HuH-7.5 (cell line): Measurements from ENCODE around the gene SLC15A4.

Experiments used
- DNase-seq: peaks from one replicate; pipeline ENCODE4 v3.0.0; 2011; ENCODE audit warnings: low spot score

Gene SLC15A4

DNA sequence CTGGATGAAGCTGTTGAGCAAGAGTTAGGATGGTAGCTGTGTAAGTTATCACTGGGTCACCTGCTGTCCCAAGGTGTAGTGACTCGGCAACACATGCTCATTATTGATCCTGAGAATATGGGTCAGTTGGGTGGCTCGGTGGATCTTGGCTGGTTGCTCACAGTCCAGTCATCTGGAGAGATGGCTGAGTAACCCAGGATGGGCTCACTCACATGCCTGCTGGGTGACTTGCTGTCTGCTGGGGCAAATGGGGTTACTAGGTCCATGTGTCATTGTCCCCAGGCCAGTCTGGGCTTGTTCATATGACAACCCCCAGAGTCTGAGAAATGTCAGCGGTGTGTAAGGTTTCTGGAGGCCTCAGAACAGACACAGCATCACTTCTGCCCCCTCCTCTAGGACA, 69.5 kb downstream of the SLC15A4 start:
- DNase-seq: no peak

DNA sequence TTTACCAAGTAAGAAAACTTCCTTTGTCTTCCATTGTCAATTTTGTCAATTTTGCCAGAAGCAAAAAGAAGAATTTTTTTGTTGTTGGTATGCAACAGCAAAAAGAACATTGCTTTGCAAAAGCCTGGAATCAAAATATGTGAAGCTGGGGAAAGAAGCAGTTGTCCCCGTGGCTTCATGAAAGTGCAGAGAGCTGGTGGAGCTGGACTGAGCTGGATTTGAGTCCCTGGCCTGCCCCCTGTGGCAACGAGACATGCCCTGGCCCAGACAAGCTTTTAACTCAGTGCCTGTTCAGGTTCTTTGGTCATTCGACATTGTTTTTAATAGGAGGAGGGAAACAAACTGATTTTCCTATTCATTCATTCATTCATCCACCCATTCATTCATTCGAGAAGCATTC, 70.3 kb downstream of the SLC15A4 start:
- no peak for DNase-seq

DNA sequence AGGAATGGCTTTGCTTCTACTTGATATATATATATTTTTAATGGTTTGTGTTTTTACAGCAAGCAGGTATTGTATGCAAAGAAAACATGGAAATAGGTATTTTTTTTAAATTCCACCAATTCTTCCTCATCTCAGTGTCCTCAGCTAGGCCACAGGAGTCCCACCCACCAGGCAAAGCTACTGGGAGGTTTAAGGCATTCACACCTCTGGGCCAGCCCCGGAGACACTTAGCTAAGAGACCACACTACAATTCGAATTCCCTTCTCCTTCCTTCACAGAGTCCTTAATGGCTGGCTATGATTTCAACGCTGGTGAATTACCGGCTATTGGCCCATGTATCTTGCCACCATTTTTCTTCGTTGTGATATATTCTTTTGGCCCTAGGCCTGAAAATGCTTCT, 71.4 kb downstream of the SLC15A4 start:
- DNase-seq: no peak

DNA sequence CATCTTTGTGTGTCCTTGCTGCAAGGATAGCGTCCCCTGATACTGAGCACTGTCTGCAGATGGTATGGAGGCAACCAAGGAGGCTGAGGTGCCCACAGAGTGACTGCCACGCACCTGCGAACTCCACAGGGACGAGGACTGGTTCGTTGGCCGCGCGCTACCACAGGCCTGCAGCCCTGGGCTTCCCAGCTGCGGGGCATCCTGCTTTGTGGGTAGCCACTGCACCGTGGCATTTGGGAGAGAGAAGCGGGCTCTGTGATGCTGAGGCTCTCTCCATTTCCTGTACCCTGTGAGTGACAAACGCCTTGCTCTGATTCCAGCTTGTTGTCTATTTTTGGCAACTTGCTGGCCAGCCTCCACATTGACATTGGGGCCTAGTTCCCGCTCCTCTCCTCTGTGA, 76.3 kb downstream of the SLC15A4 start:
- DNase-seq: no peak

DNA sequence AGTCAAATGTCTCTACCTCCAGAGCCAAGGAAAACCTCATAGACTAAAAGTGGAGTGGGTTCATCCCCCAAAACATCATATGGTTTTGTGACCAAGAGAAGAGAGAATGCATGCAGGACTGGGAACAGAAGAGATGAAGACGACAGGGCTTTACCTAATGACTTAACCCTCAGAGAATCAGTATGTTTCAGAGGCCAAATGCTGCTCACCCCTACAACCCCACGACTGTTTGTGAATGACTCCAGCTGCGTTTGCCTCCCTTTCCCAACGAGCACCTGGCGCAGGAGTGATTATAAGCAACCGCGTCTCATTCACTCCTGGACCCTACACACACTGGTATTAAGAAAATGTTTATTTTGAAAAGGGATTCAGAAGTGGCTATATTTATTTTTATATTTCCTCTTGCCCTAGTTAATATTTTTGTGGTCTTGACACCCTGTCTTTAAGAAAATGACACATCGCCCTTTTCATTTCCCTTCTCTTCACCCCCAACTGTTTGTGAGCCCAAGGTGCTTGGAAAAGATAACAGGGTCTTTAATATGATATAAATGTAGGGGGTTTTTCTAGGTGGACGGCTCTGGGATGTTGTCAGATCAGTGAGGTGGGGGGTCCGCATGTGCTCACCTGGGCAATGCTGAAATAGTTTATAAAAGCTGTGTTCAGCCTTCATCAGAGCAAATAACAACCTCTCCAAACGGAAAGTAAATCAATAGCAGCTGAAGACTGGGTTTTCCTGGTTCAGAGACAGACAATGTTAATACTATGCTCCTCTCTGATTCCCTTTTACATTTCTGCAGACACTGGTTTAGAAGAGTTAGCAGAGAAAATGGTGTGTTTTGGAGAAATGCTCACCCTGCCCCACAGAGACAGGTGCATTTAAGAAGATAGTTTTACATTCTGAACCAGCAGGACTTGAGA, 77.7 kb downstream of the SLC15A4 start:
- no peak for DNase-seq

DNA sequence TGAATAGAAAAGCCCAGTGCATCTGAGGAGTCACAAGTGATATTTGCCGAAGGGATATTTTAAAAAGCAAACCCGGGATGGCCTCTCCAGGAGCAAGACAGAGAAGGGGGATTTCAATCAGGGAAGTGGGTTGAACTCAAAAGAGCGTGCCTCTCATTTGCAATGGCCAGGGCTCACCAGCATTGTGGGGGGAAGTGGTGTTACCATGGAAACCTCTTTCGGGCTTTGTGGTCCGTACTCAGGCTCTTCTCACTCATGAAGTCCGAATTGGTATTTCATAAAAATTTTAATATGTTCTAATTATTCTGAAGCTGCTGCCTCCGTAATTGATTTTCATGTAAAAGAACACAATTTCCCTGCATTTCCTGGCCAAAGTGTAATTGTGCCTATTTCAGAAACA, 79.8 kb downstream of the SLC15A4 start:
- DNase-seq: no peak
